ENCODE data around the gene USP27X.

USP27X gene

DNA sequence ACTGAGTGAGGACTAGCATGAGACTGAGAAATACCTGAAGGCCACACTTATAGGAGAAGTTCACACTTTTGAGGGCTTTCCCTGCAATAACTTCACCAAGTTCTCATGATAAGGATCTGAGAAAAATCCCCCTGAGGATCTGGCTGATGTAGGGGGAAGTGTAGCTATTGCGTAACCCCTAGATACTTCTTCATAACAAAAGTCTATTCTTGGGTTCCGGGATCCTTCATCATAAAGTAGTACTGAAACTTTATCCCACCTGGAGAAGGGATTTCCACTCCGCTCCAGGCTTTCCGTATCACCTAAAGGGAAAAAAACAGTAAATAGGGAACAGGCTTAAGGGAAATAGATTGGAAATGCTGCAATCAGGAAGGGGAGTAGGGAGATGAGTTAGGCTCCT is 13.3 kb downstream of the USP27X start:
- DNase-seq = no peak

DNA sequence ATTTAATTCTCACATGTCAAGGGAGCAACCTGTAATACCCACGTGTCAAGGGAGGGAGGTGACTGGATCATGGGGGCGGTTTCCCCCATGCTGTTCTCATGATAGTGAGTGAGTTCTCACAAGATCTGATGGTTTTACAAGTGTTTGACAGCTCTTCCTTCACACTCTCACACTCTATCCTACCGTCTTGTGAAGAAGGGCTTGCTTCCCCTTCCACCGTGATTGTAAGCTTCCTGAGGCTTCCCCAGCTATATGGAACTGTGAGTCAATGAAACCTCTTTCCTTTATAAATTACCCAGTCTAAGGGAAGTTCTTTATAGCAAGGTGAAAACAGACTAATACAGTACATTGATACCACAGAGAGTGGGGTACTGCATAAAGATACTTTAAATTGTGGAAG is 17.7 kb downstream of the USP27X start:
- no peak for DNase-seq

DNA sequence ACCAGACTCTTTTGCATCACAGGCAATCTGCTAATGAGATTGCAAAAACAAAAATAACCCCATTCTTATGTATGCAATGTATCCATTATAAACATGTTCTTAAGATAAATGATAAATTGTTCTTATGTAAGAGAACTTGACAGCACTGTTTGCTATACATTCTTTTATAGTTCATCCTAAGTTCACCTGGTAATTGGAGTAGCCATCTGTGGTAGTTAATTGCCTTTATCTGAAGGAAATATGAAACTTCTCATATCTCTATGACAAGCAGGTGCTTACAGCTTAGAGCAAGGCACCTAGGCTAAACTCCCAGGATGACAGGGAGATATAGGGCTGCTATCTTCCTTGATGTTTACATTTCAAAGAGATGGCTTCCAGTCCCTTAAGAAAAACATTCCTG is 21.8 kb downstream of the USP27X start:
- no peak for DNase-seq

DNA sequence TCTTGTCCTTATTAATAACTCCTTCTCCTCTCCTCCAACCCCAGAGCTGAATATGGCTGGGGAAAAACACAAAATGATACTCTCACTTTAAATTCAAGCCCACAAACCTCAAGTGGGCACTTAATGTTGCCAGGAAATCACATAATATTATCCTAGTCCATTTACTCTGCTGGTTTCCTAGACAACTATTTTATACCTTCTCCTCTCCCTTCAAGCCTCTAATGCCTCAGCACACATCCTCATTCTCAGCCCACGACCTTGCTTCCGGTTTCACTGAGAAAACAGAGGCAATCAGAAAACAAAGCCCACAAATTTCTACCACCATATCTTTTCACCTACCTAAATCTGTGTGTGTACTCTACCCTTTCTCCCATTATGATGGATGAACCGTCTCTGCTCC is 31.1 kb downstream of the USP27X start:
- DNase-seq = no peak

DNA sequence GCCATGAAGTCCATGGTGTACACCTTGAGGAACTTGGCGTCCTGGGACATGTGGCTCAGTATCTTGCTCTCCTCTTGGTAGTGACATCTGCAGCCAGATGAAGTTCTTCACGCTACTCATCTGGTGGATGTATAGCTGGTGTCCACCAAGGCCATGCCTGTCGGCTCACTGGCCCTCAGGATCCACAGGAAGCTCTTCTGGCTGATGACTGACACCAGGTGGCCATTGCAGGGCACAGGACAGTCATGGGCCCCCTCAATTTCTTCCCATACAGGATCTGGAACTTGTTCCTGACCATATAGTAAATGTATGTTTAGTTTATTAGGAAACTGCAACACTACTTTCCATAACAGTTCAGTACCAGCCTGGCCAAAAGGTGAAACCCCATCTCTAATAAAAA is 32.8 kb downstream of the USP27X start:
- no peak for DNase-seq

DNA sequence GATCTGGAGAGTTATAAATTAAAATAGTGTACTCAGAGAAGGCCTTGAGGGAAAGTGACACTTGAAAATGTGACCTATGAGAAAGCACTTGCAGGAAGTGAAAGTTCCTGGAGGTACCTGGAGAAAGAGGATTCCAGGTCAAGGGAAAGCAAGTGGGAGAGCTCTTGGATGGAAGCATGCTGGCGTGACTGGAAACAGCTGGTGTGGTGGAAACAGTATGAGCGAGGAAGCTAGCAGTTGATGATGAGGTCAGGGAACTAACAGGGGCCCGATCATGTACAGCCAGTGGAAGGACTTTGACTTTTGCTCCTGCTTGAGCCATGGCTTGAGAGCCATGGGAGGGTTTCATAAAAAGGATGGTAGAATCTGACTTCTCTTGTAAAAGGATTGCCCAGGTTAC is 33.6 kb downstream of the USP27X start:
- no peak for DNase-seq

DNA sequence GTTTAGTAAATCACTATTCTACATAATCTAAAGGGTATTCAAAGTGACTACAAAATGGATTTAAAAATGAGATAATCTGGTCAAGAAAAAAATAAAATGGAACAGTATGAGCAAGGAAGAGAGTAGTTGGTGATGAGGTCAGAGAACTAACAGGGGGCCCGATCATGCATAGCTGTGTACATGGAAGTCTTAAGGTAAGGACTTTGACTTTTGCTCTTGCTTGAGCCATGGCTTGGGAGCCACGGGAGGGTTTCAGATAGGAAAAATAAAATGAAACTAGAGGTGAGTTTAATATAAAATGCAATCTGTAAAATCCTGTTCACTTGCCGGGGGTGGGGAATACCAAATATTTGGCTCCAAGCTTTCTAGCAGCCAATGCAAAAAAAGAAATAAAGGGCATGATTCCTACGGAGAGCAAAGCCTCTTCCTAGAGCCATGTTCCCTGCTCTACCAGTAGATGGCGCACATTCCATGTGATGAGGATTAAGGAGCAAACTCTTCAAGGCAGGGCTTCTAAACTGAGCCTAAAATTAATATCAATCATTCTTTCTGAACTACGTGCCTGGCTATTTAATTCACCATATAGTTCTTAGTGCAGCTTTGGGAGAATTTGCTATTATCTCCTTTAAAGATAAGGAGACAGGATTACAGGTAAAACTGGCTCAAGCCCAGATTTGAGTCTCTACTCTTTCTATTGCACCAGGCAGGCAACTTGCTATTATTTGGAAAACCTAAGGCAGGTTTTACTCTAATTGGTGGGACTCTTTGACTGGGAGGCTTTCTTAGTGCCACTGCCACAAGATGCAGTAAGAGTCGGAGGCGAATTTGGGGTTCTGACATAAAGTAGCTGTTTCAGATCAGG is 36.3 kb downstream of the USP27X start:
- DNase-seq = peak in 1 of 2 experiments; percentile 24

DNA sequence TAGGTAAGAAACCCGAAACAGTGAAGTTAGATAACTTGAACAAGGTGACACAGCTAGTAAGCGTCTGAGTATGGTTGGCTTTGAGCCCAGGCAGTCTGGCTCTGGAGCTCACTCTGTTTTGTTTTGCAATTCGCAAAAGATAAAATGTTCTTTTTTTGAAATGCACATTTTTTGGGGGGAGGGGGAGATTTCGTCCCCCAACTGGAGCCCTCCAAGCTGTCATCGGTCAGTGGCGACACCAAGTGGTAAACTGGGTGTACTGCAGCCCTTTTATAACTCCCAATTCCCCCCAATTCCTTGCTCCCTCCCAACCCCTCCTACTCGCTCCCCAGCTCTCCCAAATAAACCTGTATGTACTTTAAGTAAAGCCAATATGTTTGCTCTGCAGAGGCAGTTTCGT is 40.3 kb downstream of the USP27X start:
- peak in 1 of 2 experiments; percentile 0 for DNase-seq

DNA sequence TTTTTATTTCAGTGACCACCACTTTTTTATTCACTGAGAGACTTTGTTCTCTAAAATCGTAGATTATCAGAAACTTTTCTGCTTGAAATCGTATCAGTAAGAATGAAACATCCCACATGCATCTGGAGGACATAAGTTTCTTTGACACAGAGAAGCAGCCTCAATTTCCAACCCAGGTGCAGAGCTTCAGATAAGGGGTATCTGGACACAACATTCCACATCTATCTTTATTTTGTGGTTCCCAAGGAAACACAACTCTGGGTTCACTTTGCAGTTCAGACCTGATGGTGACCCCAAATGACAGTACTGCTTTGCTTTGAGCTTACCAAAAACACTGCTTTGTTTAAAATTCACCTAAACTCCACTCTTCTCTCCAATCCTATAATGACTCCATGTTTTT is 41.8 kb downstream of the USP27X start:
- DNase-seq = no peak

DNA sequence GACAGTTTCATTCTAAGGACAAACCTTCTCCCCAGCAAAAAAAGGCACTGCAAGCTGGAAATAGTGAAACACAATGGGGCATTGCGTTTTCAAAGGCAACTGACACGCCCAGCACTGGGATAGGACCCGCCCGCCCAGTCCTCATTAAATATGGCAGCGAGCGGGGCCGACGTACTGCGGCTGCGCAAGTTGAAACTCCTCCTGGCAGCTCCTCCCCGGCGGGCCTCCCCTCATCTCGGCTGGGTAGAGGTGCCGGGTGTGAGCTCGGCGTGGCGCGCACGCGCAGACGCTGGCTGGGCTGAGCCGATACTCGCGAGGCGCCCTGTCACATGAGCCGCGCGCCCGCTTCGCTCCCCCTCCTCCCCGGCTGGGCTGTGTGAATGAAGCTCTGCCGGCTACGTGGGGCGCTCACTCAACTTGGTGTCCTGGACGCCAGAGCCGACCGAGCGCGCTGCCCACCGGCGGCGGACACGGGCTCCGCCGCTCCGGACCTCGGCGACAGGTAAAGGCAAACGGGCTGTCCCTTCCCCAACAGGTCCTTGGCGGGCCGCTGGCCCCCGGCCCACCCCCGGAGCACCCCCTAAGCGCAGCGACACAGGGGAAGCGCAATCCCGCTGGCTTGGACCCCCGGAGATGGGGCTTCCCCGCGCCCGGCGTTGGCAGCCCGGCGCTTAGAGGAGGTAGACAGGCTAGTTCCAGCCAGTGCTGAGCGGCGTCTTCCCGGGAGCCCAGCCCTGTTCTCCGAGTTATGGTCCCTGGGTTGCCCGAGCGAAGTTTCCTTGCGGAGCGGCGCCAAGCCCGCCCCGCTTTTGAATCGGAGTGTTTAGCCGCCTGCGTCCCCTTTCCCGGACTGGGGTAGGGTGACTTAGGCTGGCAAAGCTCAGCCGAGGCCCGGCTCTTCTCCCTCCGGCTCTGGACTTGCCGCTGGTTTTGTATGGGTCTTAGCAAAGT is 43.3 kb downstream of the USP27X start, which contains the start of gene CLCN5:
TSS of gene CLCN5 (plus strand) at position 306 of the 951 bp plus-strand sequence. CDS start 2,703 bp downstream, outside the sequence.
- DNase-seq = peak; percentile 34 to 76

DNA sequence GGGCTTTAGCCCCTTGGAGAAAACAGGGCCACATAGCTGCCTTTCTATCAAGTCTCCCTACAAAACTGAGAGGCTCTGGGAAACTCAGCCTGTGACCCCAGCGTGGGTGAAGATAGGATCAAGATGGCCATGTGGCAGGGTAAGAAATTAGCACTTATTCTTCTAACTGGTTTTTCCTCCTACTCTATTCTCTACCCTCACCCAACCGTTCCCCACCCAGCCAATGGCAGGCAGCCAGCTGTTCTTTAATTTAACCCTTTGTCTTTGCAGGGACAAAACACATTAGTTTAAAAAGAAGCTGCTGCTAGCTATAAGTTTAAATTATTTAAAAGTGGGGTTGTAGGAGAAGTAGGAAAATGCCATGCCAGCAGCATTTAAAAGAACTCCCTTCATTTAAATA is 45.9 kb downstream of the USP27X start:
- DNase-seq = no peak

DNA sequence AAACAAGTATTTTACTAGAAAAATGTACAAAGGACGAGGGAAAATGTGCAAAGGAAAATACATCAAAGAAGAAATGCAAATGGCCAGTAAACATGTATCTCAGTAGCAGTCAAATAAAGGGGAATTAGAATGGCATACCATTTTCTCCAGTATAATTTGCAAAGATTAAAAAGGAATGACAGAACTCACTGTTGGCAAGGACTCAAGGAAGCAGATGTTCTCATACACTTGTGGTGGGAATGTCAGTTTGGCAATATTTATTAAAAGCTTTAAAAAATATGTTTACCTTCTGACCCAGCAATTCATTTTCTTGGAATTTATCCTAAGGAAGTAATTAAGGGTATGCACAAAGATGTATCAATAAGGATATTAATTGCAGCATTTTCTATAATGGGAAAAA is 50.8 kb downstream of the USP27X start:
- DNase-seq = no peak
